Smooth muscle cell (in vitro differentiated cells): ENCODE measurements around the gene ATP8B3. TPM values are rescaled to one million over a fixed set of nuclear protein-coding genes. Genes with fewer than 3 reads are reported as not detected.

Source experiments
- DNase-seq: peaks from one replicate; lab custom pipeline; 2025; ENCODE audit not compliant: unreplicated experiment; lab: John Stamatoyannopoulos, UW
- H2AFZ ChIP-seq: fragments of 200-600 bp; sonication (generic); 2 replicates; pipeline ENCODE4 v1.6.0; 2016; ENCODE audit warnings: antibody characterized with exemption, low read depth, mild to moderate bottlenecking
- H3F3A ChIP-seq: fragments of 200-600 bp; sonication (generic); 2 replicates; pipeline ENCODE4 v1.6.0; 2017; ENCODE audit warnings: antibody characterized with exemption, low read depth
- H3K27ac ChIP-seq: fragments of 200-600 bp; sonication (generic); 2 replicates; pipeline ENCODE4 v1.5.1; 2016; ENCODE audit warnings: low read depth, mild to moderate bottlenecking
- H3K27me3 ChIP-seq: fragments of 200-600 bp; sonication (generic); 2 replicates; pipeline ENCODE4 v1.6.1; 2016; ENCODE audit warnings: low read depth, mild to moderate bottlenecking
- H3K36me3 ChIP-seq: fragments of 200-600 bp; sonication (generic); 2 replicates; pipeline ENCODE4 v1.5.1; 2016; ENCODE audit warnings: low read depth
- H3K4me1 ChIP-seq: fragments of 200-600 bp; sonication (generic); 2 replicates; pipeline ENCODE4 v1.5.1; 2016; ENCODE audit warnings: low read depth
- H3K4me2 ChIP-seq: fragments of 200-600 bp; sonication (generic); 2 replicates; pipeline ENCODE4 v1.6.0; 2016; ENCODE audit warnings: mild to moderate bottlenecking
- H3K4me3 ChIP-seq: fragments of 200-600 bp; sonication (generic); 2 replicates; pipeline ENCODE4 v1.5.1; 2016; ENCODE audit warnings: mild to moderate bottlenecking
- H3K79me2 ChIP-seq: fragments of 200-600 bp; sonication (generic); 2 replicates; pipeline ENCODE4 v1.6.0; 2016; ENCODE audit warnings: low read depth, mild to moderate bottlenecking
- H3K9ac ChIP-seq: fragments of 200-600 bp; sonication (generic); 2 replicates; pipeline ENCODE4 v1.6.0; 2016; ENCODE audit warnings: low read depth
- H3K9me3 ChIP-seq: fragments of 200-600 bp; sonication (generic); replicated peaks from 2 replicates; pipeline ENCODE4 v1.5.1; 2016; ENCODE audit warnings: low read depth
- H4K20me1 ChIP-seq: fragments of 200-600 bp; sonication (generic); 2 replicates; pipeline ENCODE4 v1.6.0; 2016; ENCODE audit warnings: low read depth
- CTCF ChIP-seq: fragments of 200-600 bp; sonication (generic); IDR thresholded peaks from 2 replicates; pipeline ENCODE4 v1.5.1; 2017; ENCODE audit warnings: borderline replicate concordance, mild to moderate bottlenecking, antibody characterized with exemption; ENCODE audit not compliant: insufficient read depth, poor library complexity, severe bottlenecking
- WGBS: methylation state at CpG from one replicate; pipeline ENCODE4 v1.1.7; 2016; ENCODE audit warnings: low lambda C conversion rate; 5-methylcytosine and 5-hydroxymethylcytosine counted together
- polyA plus RNA-seq: library from polyadenylated mRNA; unstranded; fragments of >200 nt; fragmentation: Nextera tagmentation; extraction: Ambion mirVana; gene quantifications from 2 replicates; pipeline ENCODE4 v1.2.1, GENCODE V29; 2016
- total RNA-seq: library from RNA; depleted of rRNA; stranded (reverse); fragments of >200 nt; gene quantifications from 2 replicates; pipeline ENCODE4 v1.2.3, GENCODE V29; 2014

ATP8B3 gene
- total and polyA plus RNA-seq, 2 experiments from 2014 or later, result 2.8 to 3.9 TPM

DNA sequence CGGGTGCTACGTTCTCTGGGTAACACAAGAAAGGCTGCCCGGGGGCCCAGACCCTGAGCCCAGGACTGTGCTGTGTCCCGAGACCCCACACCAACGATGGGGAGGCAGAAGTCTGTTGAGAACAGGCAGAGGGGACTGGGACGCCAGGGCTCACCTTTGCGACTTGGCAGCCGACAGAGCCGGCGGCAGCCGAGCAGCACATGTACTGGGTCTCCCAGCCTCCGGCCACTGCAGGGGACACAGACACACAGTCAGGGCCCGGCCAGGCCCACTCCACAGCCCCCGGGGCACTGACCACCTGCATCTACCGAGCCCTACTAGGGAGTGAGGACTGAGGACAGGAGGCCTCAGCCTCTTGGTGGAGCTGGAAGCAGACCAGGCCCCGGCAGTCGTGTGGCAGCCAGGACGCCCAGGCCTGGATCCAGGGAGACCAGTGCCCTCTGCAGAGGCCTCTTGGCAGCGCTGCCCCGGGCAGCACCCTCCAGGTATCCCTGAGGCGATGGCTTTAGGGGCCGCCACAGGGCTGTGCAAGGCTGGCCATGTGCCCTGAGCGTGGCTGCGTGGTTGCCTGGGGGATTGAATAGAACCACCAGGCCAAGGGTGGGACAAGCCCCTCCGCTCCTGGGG lies 5.6 kb upstream of the ATP8B3 start:
- no peak overlapping the region for H3K4me3 ChIP-seq
- H3K36me3 ChIP-seq, result no peaks in the 10 kb centered on the region
- H3K9ac ChIP-seq, result no peak overlapping the region
- no peak overlapping the region for H2AFZ ChIP-seq
- H3K27me3 ChIP-seq, result no peaks in the 10 kb centered on the region
- H3K4me1 ChIP-seq, result peaks cover 7% of the 10 kb centered on the region
- no peaks in the 10 kb centered on the region for H3K9me3 ChIP-seq
- no peak for DNase-seq
- no peaks in the 10 kb centered on the region for H4K20me1 ChIP-seq
- no peak overlapping the region for H3K4me2 ChIP-seq
- no peak for TF ChIP-seq CTCF
- H3K79me2 ChIP-seq, result no peaks in the 10 kb centered on the region
- WGBS, result 99% methylated on average over 25 of the region's 25 CpGs
- H3K27ac ChIP-seq, result no peak overlapping the region
- no peaks in the 10 kb centered on the region for H3F3A ChIP-seq

DNA sequence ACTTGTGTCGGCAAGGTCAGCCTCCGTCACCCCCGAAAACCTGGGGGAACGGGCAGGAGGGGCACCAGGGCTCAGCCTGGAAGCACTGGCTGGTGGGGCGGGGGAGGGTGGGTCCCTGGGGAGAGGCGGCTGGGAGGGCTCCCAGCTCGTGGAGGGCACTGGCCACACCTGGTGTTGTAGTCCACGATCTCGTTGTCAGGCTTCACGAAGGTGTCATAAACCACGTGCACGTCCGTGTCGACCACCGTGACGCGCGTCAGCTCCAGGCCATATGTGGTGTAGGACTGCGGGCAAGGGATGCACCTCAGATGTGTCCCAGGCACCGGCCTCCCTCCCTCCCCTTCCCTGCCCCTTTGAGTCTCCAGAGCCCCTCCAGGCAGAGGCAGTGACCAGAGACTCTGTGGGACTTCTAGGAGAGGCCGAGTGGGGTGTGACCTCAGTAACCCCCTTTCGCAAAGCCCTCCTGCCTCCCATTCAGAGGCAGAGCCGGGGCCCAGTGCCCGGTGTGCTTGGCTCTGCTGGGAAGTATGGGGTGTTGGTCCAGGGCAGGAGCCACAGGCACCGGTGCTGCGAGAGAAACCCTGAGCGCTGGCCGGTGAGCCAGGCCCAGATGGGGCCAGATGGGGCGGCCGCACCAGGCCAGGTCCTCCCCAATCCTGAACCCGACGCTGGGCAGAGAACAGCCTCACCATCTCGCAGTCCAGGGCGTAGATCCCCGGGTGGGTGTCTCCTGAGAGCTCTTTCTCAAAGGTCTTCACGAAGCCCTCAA lies 4.6 kb upstream of the ATP8B3 start:
- H3K27ac ChIP-seq, result no peak overlapping the region
- DNase-seq, result no peak
- H3K36me3 ChIP-seq, result no peaks in the 10 kb centered on the region
- H3K4me2 ChIP-seq, result no peak overlapping the region
- no peak overlapping the region for H3K4me3 ChIP-seq
- no peaks in the 10 kb centered on the region for H3K9me3 ChIP-seq
- no peaks in the 10 kb centered on the region for H3K79me2 ChIP-seq
- no peak for TF ChIP-seq CTCF
- H3K9ac ChIP-seq, result no peak overlapping the region
- 95% methylated on average over 24 of the region's 36 CpGs for WGBS
- no peak overlapping the region for H2AFZ ChIP-seq
- H3K27me3 ChIP-seq, result no peaks in the 10 kb centered on the region
- no peaks in the 10 kb centered on the region for H4K20me1 ChIP-seq
- no peaks in the 10 kb centered on the region for H3F3A ChIP-seq
- H3K4me1 ChIP-seq, result peaks cover 7% of the 10 kb centered on the region

- WGBS, result 94% methylated on average over 56 of the region's 61 CpGs
- Histone ChIP-seq H3K4me1 (peaks cover 7% of the 10 kb centered on the region), H4K20me1 (no peaks in the 10 kb centered on the region), H3K27ac (no peak overlapping the region), H3K79me2 (no peaks in the 10 kb centered on the region), H2AFZ (no peak overlapping the region), H3F3A (no peaks in the 10 kb centered on the region), H3K9ac (no peak overlapping the region), H3K4me3 (no peak overlapping the region), H3K4me2 (no peak overlapping the region), H3K27me3 (no peaks in the 10 kb centered on the region), H3K9me3 (no peaks in the 10 kb centered on the region), H3K36me3 (no peaks in the 10 kb centered on the region)
- DNase-seq, result no peak
- no peak for TF ChIP-seq CTCF
Measured at GRCh38 chr19:1815605-1816529, 3.8 kb upstream of the ATP8B3 start.
